ENCODE results near the gene SPATA2L.
"Not testable (repeated sequence)": the region's sequence is repeated elsewhere in the genome, so short reads cannot be mapped to it uniquely, and the experiment has no call there.

The SPATA2L gene

GRCh38 chr16:89707695-89708094, 6.2 kb upstream of the SPATA2L start:
- no peak for DNase-seq (ENCODE audit: low read depth)

GRCh38 chr16:89706518-89707260, 5.2 kb upstream of the SPATA2L start:
- DNase-seq (ENCODE audit: low read depth), result no peak

- DNase-seq (ENCODE audit: low read depth), result no peak
These were observed 3.5 kb upstream of the SPATA2L start for GRCh38 chr16:89705006-89705405.

DNA sequence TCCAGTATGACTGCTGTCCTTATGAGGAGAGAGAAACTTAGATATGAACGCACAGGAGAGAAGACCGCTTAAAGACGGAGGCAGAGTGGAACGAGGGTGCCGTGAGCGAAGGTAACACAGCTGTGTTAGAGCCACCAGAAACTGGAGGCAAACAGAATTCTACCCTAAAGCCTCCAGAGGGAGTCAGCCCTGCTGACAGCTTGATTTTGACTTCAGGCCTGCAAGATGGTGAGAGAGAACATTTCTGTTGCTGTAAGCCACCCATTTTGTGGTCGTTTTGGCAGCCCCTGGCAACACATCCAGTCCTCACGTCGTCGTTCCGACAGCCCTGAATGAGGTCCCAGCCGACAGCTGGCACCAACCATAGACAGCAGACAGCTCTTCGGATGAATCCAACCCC, 2.8 kb upstream of the SPATA2L start:
- no peak for DNase-seq (ENCODE audit: low read depth)

DNA sequence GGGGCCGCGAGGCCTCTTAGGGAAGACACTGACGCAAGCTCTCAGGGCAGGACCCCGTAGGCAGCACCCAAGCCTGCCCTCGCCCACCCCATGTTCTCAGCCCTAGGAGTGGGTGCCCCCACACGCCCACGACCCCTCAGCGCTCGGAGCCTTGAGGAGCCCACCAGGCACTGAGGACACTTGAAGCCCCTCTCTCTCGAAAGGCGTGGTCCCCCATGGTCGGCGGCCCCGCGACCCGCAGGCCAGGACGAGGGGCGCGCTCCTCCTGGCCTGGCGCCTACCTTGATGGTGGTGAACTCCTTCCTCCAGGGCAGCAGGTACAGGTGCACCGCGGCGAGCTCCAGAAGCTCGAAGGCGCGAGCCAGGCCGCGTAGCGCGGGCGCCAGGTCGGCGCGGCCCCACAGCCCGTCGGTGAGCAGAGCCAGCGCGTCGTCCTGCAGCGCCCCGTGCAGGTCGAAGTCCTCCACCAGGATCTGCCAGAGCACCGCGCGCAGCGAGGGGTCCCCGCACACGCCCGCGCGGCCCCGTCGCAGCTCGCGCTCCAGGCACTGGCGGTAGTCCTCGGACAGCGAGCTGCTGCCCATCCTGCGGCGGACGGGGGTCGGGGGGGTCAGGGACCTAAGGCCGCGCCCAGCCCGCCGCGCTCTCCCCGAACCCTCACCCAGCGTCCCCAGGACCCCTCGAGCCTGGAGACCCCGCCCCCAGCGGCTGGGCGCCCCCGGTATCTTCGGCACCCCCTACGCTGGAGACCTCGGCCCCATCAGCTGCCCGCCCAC, 668 bp downstream of the SPATA2L start:
- DNase-seq (ENCODE audit: low read depth), result peak; percentile 50

- DNase-seq (ENCODE audit: low read depth), result peak; percentile 96
These were observed 1.3 kb downstream of the SPATA2L start for GRCh38 chr16:89700100-89700648.

- not testable (repeated sequence) for DNase-seq (ENCODE audit: low read depth)
These were observed 1.8 kb downstream of the SPATA2L start for GRCh38 chr16:89699629-89700099.

DNA sequence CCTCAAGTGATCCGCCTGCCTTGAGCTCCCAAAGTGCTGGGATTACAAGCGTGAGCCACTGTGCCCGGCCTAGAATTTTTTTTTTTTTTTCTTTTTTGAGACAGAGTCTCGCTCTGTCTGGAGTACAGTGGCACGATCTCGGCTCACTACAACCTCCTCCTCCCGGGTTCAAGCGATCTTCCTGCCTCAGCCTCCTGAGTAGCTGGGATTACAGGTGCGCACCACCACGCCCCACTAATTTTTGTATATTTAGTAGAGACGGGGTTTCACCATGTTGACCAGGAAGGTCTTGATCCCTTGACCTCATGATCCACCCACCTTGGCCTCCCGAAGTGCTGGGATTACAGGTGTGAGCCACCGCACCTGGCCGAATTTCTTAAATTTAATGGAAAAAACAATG, 2.8 kb downstream of the SPATA2L start:
- DNase-seq (ENCODE audit: low read depth), result not testable (repeated sequence)

GRCh38 chr16:89697616-89698331, 3.7 kb downstream of the SPATA2L start:
- no peak for DNase-seq (ENCODE audit: low read depth)

DNA sequence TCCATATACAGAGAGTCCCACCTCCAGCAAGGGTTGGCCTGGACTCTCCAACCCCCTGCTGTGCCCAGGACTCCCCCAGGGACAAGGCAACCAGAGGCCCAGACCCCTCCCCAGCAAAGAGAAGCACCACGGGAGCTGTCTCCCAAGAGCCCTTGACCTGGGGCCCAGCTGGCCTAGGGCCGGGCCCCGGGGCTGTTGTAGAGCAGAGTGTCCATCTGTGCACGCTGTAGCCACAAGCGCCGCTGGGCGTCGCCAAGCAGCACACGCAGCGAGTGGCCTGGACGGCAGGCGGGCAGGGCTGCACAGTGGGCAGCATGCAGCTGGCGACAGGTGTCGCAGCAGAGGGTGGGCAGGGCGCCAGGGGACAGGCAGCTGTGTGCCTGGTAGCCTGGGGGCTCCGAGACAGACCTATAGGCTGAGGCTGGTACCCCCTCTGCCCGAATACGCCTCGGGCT, 4.3 kb downstream of the SPATA2L start:
- no peak for DNase-seq (ENCODE audit: low read depth)

DNA sequence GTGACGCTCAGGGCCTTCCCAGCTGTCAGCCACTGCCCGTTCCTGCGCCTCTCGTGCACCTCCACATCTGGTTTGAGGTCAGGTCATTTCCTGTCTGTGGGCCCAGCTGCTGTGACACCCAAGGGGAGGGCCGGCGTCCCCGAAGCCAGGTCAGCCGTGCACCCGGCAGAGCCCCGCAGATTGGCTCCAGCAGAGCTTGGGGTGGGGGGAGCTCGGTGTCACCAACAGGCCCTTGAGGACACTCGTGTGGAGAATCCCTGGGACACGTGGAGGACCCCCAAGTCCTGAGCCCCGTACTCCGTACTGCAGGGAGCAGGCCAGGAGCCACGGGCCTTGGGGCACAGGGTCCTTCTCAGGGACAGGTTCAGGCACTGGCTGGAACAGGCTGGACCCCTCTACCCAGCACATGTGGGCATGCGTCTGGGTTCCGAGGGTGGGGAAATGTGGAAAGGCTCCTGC, 4.8 kb downstream of the SPATA2L start:
- DNase-seq (ENCODE audit: low read depth), result no peak

DNA sequence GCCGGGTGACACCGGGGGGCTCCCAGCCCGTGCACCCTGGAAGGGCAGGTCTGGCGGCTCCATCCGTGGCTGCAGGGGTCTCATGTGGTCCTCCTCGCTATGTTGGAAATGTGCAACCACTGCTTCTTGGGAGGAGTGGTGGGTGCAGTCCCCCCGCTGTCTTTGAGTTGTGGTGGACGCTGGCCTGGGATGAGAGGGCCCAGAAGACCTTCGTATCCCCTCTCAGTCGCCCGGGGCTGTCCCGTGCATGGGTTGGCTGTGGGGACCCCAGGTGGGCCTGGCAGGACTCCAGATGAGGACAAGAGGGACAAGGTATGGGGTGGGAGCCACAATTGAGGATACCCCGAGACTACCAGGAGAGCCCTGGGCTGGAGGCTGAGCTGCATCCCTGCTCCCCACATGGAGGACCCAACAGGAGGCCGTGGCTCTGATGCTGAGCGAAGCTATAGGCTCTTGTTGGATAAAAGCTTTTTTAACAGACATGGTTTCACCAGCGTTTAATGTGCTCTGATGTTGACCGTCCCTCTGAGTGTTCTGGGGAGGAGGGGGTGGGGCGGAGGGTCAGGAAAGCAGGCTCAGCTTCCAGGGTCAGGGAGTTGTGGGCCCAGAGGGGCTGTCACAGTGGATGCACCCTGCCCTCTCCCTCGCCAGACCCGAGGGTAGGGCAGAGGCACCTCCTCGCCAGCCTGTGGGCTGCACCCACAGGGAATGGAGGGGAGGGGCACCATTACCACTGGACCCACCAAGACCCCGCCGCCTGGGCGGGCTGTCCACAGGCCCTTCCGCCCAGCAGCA, 5.4 kb downstream of the SPATA2L start:
- no peak for DNase-seq (ENCODE audit: low read depth)

DNA sequence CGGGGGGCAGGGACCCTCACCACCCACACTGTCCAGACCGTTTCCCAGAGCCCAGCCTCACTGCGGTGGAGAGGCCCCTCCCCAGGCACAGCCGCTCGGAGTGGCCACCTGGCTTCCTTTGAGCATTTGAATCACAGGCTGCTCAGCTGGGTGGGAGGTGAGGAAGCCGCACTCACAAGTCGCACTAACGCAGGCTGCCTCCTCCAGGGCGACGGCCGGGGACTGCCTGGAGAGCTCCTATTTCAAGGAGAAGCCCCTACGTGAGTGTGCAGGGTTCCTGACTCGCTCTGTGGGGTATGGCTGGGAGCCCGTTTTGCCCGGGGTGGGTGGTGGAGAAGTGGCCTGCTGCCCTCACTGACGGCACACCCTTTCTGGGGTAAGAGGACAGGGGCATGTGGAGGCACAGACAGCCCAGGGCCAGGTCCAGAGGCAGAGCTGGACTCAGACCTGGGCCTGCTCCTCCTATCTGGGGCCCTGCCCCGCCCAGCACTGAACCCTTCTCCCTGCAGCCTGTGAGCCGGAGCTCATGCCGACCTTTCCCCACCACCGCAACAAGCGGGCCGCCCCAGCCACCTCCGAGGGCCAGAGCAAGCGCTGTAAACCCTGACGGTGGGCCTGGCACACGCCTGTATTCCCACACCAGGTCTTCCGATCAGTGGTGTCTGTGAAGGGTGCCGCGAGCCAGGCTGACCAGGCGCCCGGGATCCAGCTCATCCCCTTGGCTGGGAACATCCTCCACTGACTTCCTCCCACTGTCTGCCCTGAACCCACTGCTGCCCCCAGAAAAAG, 6.2 kb downstream of the SPATA2L start:
- no peak for DNase-seq (ENCODE audit: low read depth)

DNA sequence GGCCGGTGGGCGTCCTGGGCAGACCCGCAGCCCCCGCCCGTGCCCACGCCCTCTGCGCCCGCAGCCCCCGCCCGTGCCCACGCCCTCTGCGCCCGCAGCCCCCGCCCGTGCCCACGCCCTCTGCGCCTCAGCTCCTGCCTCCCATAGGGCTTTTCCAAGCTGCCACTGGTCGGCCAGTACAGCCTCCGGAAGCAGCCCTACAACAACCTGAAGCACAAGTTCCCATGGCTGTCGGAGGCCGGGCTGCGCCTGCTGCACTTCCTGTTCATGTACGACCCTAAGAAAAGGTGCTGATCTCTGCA, 6.8 kb downstream of the SPATA2L start:
- not testable (repeated sequence) for DNase-seq (ENCODE audit: low read depth)

DNA sequence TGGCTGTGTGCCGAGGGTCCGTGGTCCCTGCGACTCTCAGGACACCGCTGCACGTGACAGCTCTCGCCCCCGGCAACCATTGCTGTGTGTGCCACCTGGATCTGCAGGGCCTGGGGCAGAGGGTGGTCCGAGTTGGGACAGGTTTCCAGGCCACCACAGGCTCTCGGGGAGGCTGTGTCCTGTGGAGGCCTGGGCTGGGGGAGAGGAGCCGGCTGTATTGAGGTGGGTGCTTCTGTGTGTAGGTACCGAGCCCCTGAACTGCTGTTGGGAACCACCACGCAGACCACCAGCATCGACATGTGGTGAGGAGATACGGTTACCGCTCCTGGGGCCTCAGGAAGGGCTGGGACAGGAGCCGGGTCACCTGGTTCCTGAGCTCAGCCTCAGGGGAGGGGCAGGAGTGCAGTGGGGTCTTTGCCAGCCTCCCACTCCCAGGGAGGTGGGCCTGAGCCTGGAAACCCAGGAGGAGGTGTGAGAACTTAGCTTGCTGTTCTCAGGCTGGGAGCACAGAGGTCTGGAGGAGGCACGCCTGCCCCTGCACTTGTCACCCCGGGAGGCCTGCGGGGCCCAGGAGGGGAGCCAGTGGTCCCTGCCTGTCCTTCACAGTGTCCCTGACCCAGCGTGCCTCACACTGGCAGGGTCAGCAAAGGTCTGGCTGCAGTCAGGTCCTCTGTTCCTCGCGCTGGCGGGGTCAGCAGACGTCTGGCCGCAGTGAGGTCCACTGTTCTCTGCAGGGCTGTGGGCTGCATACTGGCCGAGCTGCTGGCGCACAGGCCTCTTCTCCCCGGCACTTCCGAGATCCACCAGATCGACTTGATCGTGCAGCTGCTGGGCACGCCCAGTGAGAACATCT, 7.3 kb downstream of the SPATA2L start:
- DNase-seq (ENCODE audit: low read depth), result no peak

- DNase-seq (ENCODE audit: low read depth), result no peak
These were observed 8.2 kb downstream of the SPATA2L start for GRCh38 chr16:89693289-89693731.

DNA sequence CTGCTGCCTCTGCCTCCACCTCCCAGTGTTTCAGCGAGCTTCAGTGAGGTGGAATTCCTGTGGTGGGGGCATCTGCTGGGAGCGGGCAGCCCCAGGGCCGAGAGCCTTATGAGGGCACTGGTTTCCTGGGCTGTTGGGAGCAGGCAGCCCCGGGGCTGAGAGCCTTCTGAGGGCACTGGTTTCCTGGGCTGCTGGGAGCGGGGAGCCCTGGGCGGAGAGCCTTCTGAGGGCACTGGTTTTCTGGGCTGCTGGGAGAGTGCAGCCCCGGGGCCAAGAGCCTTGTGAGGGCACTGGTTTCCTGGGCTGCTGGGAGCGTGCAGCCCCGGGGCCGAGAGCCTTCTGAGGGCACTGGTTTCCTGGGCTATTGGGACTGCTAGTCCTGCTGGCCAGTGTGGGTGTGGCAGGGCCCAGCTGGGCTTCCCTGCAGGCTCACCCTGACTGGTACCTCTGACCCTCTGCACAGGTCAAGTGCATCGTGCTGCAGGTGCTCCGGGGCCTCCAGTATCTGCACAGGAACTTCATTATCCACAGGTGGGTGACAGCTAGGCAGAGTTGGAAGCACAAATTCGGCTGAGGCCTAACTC, 9.4 kb downstream of the SPATA2L start:
- no peak for DNase-seq (ENCODE audit: low read depth)

GRCh38 chr16:89691231-89691985, 10.1 kb downstream of the SPATA2L start:
- no peak for DNase-seq (ENCODE audit: low read depth)

Data from T follicular helper cell (primary cell).